ENCODE measurements around the gene SLC13A4.

The SLC13A4 gene

DNA sequence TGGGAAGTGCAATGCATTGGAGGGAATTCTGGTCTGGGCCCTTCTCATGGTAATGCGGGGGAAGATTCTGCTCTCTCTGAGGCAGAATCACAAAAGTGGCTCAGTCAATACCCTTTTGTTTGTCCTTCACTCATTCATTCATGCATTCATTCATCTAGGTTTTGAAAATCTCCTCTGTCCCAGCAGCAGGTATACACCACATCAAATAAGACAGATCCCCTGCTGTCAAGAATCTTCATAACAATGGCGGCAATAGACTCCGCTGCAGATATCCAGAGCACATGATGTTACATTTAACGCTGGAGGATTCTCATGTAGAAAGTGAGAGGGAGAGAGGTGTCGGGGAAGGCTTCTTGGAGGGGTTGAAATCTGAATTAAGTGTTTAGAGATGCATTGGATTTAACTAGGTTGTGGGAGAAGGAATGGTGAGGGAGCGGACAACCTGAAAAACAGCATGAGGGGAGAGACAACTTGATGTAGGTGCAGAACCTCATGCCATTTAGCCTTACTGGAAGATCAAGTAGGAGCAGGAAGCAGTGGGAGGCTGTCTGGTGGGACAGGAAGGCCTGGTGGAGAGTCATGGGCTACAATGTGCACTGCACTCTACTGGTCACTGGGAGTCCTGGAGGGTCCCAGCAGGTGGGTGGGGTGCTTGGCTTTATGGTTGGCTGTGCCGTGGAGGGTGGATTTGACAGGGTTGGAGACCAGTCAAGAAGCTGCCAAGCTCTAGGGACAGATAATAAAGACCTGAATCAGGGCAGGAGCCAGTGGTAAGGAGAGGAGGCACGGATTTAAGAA, 25.8 kb upstream of the SLC13A4 start:
- Histone ChIP-seq H3K27ac (ENCODE audit: insufficient read depth in 1 of 2, low read depth in 1 of 2, low read length in 2 of 2, poor library complexity in 1 of 2, severe bottlenecking in 2 of 2) (no peak overlapping the region), H3K4me1 (ENCODE audit: control extremely low read depth in 1 of 4, control insufficient read depth in 4 of 4, insufficient read depth in 4 of 4, low read length in 3 of 4) (peaks cover 0 to 2% (median 0%) of the 10 kb centered on the region in 4 experiments), H3K4me3 (ENCODE audit: control insufficient read depth in 1 of 7, extremely low read depth in 1 of 7, insufficient read depth in 4 of 7, low read depth in 2 of 7, low read length in 6 of 7) (no peak overlapping the region), H3K36me3 (ENCODE audit: control insufficient read depth in 4 of 4, insufficient read depth in 4 of 4, low read length in 3 of 4) (no peaks in the 10 kb centered on the region), H3K27me3 (replicated peaks in 2 of 5; ENCODE audit: control insufficient read depth in 4 of 5, insufficient read depth in 5 of 5, low read length in 4 of 5) (no peaks in the 10 kb centered on the region), H3K9me3 (ENCODE audit: control extremely low read depth in 1 of 5, control insufficient read depth in 4 of 5, insufficient read depth in 2 of 5, low read depth in 1 of 5, low read length in 4 of 5) (peaks cover 0 to 2% (median 0%) of the 10 kb centered on the region in 5 experiments)
- CTCF ChIA-PET = interaction anchor here (1.7 kb wide), 1 partner anchor 12 kb away, joined by 3 read pairs; no protein-coding TSS in a partner anchor
- 94% methylated on average over 7 of the region's 8 CpGs for WGBS (ENCODE audit: insufficient coverage)
- DNase-seq = no peak
- POLR2A ChIA-PET = no interaction called here

GRCh38 chr7:135748770-135749169, 20.8 kb upstream of the SLC13A4 start, which contains the start of gene FAM180A:
Gene FAM180A, minus strand, starts transcription at chr7:135748813. Its CDS starts 233 bp downstream, at chr7:135748580.
- H3K27me3 ChIP-seq (replicated peaks in 2 of 5; ENCODE audit: control insufficient read depth in 4 of 5, insufficient read depth in 5 of 5, low read length in 4 of 5) = peaks cover 0 to 3% (median 0%) of the 10 kb centered on the region in 5 experiments
- 97% methylated on average over 11 of the region's 11 CpGs for WGBS (ENCODE audit: insufficient coverage)
- CTCF ChIA-PET = no interaction called here
- H3K4me1 ChIP-seq (ENCODE audit: control extremely low read depth in 1 of 4, control insufficient read depth in 4 of 4, insufficient read depth in 4 of 4, low read length in 3 of 4) = no peaks in the 10 kb centered on the region
- H3K4me3 ChIP-seq (ENCODE audit: control insufficient read depth in 1 of 7, extremely low read depth in 1 of 7, insufficient read depth in 4 of 7, low read depth in 2 of 7, low read length in 6 of 7) = no peak within 1 kb of the TSS
- no peaks in the 10 kb centered on the region for H3K36me3 ChIP-seq (ENCODE audit: control insufficient read depth in 4 of 4, insufficient read depth in 4 of 4, low read length in 3 of 4)
- DNase-seq = no peak
- H3K9me3 ChIP-seq (ENCODE audit: control extremely low read depth in 1 of 5, control insufficient read depth in 4 of 5, insufficient read depth in 2 of 5, low read depth in 1 of 5, low read length in 4 of 5) = no peaks in the 10 kb centered on the region
- no peak within 1 kb of the TSS for H3K27ac ChIP-seq (ENCODE audit: insufficient read depth in 1 of 2, low read depth in 1 of 2, low read length in 2 of 2, poor library complexity in 1 of 2, severe bottlenecking in 2 of 2)
- POLR2A ChIA-PET = no interaction called here

GRCh38 chr7:135747366-135747765, 19.4 kb upstream of the SLC13A4 start:
- H3K4me3 ChIP-seq (ENCODE audit: control insufficient read depth in 1 of 7, extremely low read depth in 1 of 7, insufficient read depth in 4 of 7, low read depth in 2 of 7, low read length in 6 of 7) = no peak overlapping the region
- ChIA-PET CTCF (interaction anchor here (1.0 kb wide), 1 partner anchor 22 kb away, joined by 3 read pairs; no protein-coding TSS in a partner anchor), POLR2A (no interaction called here)
- H3K27ac ChIP-seq (ENCODE audit: insufficient read depth in 1 of 2, low read depth in 1 of 2, low read length in 2 of 2, poor library complexity in 1 of 2, severe bottlenecking in 2 of 2) = no peak overlapping the region
- DNase-seq = no peak
- H3K36me3 ChIP-seq (ENCODE audit: control insufficient read depth in 4 of 4, insufficient read depth in 4 of 4, low read length in 3 of 4) = no peaks in the 10 kb centered on the region
- 94% methylated on average over 8 of the region's 8 CpGs for WGBS (ENCODE audit: insufficient coverage)
- peaks cover 0 to 3% (median 0%) of the 10 kb centered on the region in 5 experiments for H3K27me3 ChIP-seq (replicated peaks in 2 of 5; ENCODE audit: control insufficient read depth in 4 of 5, insufficient read depth in 5 of 5, low read length in 4 of 5)
- H3K9me3 ChIP-seq (ENCODE audit: control extremely low read depth in 1 of 5, control insufficient read depth in 4 of 5, insufficient read depth in 2 of 5, low read depth in 1 of 5, low read length in 4 of 5) = no peaks in the 10 kb centered on the region
- no peaks in the 10 kb centered on the region for H3K4me1 ChIP-seq (ENCODE audit: control extremely low read depth in 1 of 4, control insufficient read depth in 4 of 4, insufficient read depth in 4 of 4, low read length in 3 of 4)

GRCh38 chr7:135745703-135746312, 17.8 kb upstream of the SLC13A4 start:
- no peak overlapping the region for H3K4me3 ChIP-seq (ENCODE audit: control insufficient read depth in 1 of 7, extremely low read depth in 1 of 7, insufficient read depth in 4 of 7, low read depth in 2 of 7, low read length in 6 of 7)
- ChIA-PET POLR2A (interaction anchor here (0.6 kb wide), 1 partner anchor 269 kb away, joined by 3 read pairs; no protein-coding TSS in a partner anchor), CTCF (no interaction called here)
- peaks cover 0 to 5% (median 0%) of the 10 kb centered on the region in 5 experiments for H3K27me3 ChIP-seq (replicated peaks in 2 of 5; ENCODE audit: control insufficient read depth in 4 of 5, insufficient read depth in 5 of 5, low read length in 4 of 5)
- WGBS (ENCODE audit: insufficient coverage) = 92% methylated on average over 8 of the region's 9 CpGs
- no peaks in the 10 kb centered on the region for H3K4me1 ChIP-seq (ENCODE audit: control extremely low read depth in 1 of 4, control insufficient read depth in 4 of 4, insufficient read depth in 4 of 4, low read length in 3 of 4)
- H3K9me3 ChIP-seq (ENCODE audit: control extremely low read depth in 1 of 5, control insufficient read depth in 4 of 5, insufficient read depth in 2 of 5, low read depth in 1 of 5, low read length in 4 of 5) = no peaks in the 10 kb centered on the region
- no peak for DNase-seq
- no peak overlapping the region for H3K27ac ChIP-seq (ENCODE audit: insufficient read depth in 1 of 2, low read depth in 1 of 2, low read length in 2 of 2, poor library complexity in 1 of 2, severe bottlenecking in 2 of 2)
- H3K36me3 ChIP-seq (ENCODE audit: control insufficient read depth in 4 of 4, insufficient read depth in 4 of 4, low read length in 3 of 4) = no peaks in the 10 kb centered on the region

DNA sequence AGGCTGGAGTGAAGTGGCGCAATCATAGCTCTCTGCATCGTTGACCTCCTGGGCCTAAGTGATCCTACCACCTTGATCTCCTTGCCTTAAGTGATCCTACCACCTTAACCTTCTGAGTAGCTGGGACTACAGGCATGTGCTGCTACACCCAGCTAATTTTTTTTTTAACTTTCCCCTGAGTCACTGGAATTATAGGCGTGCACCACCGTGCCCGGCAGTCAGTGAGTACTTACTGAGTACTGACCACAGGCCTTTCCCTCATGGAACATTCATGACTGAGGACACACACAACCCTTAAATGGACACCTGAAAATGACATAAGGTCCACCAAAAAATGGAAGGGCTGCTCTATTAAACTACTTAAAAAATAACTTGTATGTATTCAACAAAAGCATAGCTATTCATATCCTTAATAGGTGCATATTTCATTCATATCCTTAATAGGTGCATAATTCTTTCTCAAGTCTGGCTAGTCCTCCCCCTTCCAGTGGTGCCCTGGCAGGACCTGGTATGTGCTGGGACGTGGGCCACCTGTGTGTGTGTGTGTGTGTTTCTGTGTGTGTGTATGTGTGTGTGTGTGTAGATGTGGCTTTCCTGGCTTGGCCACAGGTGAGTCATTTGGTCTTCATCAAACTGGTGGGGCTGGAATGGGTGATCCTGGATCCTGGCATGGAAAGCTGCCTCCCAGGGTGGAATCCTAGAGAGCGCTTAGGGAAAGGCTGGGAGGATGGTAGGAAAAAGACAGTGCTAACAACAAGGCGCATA, 17.1 kb upstream of the SLC13A4 start:
- no peaks in the 10 kb centered on the region for H3K4me1 ChIP-seq (ENCODE audit: control extremely low read depth in 1 of 4, control insufficient read depth in 4 of 4, insufficient read depth in 4 of 4, low read length in 3 of 4)
- peaks cover 0 to 5% (median 0%) of the 10 kb centered on the region in 5 experiments for H3K27me3 ChIP-seq (replicated peaks in 2 of 5; ENCODE audit: control insufficient read depth in 4 of 5, insufficient read depth in 5 of 5, low read length in 4 of 5)
- no peak overlapping the region for H3K27ac ChIP-seq (ENCODE audit: insufficient read depth in 1 of 2, low read depth in 1 of 2, low read length in 2 of 2, poor library complexity in 1 of 2, severe bottlenecking in 2 of 2)
- no peaks in the 10 kb centered on the region for H3K9me3 ChIP-seq (ENCODE audit: control extremely low read depth in 1 of 5, control insufficient read depth in 4 of 5, insufficient read depth in 2 of 5, low read depth in 1 of 5, low read length in 4 of 5)
- no peak for DNase-seq
- H3K36me3 ChIP-seq (ENCODE audit: control insufficient read depth in 4 of 4, insufficient read depth in 4 of 4, low read length in 3 of 4) = no peaks in the 10 kb centered on the region
- ChIA-PET POLR2A (no interaction called here), CTCF (interaction anchor here (1.0 to 1.6 kb wide), 2 partner anchors 13 to 39 kb away, joined by 3 to 4 read pairs; no protein-coding TSS in a partner anchor)
- 97% methylated on average over 8 of the region's 8 CpGs for WGBS (ENCODE audit: insufficient coverage)
- no peak overlapping the region for H3K4me3 ChIP-seq (ENCODE audit: control insufficient read depth in 1 of 7, extremely low read depth in 1 of 7, insufficient read depth in 4 of 7, low read depth in 2 of 7, low read length in 6 of 7)

DNA sequence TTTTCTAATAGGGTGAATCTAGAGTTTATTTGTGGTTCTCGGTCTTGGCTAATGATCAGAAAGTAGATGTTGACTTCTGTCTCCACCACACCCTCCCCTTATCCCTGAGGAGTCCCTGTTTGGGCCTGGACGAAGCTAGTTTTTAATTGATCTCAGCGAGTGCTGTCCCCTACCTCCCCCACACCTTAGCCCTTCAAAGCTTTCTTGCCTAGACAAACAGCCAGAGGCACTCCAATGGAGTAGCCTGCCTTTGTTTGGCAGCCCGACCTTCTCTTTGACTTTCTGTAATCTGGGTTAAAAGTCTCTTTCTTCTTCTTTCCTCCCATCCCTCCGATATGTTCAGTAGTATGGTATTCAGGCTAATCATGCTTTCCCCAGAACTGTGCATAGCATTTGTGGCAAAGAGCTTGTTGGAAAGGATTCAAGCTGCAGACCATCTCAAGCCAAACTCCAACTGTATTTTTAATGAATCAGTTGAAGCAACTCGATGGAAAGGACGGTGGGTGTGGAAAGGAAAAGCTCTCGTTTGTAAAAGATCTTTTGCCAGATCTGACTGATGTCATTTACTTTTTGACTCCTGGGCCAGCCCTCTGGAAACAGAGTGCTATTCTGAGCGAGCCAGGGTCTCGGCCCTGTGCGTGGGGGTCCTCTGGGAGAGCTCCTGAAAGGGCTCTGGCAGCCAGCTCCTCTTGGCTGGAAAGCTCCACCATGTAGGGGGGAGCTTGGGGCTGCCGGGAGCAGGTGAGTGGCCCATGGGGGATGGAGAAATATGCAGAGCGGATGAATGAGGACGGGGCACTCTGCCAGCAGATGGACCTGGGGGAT, 16.1 kb upstream of the SLC13A4 start:
- Histone ChIP-seq H3K36me3 (ENCODE audit: control insufficient read depth in 4 of 4, insufficient read depth in 4 of 4, low read length in 3 of 4) (no peaks in the 10 kb centered on the region), H3K4me3 (ENCODE audit: control insufficient read depth in 1 of 7, extremely low read depth in 1 of 7, insufficient read depth in 4 of 7, low read depth in 2 of 7, low read length in 6 of 7) (no peak overlapping the region), H3K9me3 (ENCODE audit: control extremely low read depth in 1 of 5, control insufficient read depth in 4 of 5, insufficient read depth in 2 of 5, low read depth in 1 of 5, low read length in 4 of 5) (no peaks in the 10 kb centered on the region), H3K4me1 (ENCODE audit: control extremely low read depth in 1 of 4, control insufficient read depth in 4 of 4, insufficient read depth in 4 of 4, low read length in 3 of 4) (no peaks in the 10 kb centered on the region), H3K27me3 (replicated peaks in 2 of 5; ENCODE audit: control insufficient read depth in 4 of 5, insufficient read depth in 5 of 5, low read length in 4 of 5) (peaks cover 0 to 5% (median 0%) of the 10 kb centered on the region in 5 experiments), H3K27ac (ENCODE audit: insufficient read depth in 1 of 2, low read depth in 1 of 2, low read length in 2 of 2, poor library complexity in 1 of 2, severe bottlenecking in 2 of 2) (no peak overlapping the region)
- CTCF ChIA-PET = interaction anchor here (1.0 to 1.6 kb wide), 2 partner anchors 12 to 38 kb away, joined by 3 to 4 read pairs; no protein-coding TSS in a partner anchor
- no peak for DNase-seq
- 91% methylated on average over 9 of the region's 14 CpGs for WGBS (ENCODE audit: insufficient coverage)
- POLR2A ChIA-PET = no interaction called here

Data from common myeloid progenitor, CD34-positive (primary cell).